HG03175 (cell line): ENCODE data around the gene EFNA5.
"Not testable (repeated sequence)": the region's sequence is repeated elsewhere in the genome, so short reads cannot be mapped to it uniquely, and the experiment has no call there.

Experiments used
- ATAC-seq: cut with Tn5 transposase; IDR thresholded peaks from one replicate; pipeline ENCODE4 v1.9.1; 2021; ENCODE audit warnings: mild to moderate bottlenecking, moderate library complexity; ENCODE audit not compliant: unreplicated experiment

The EFNA5 gene

GRCh38 chr5:107356891-107357290 is 313.8 kb downstream of the EFNA5 start:
- ATAC-seq: no peak

GRCh38 chr5:107352576-107352975 is 318.2 kb downstream of the EFNA5 start:
- no peak for ATAC-seq

- ATAC-seq: not testable (repeated sequence)
Measured at GRCh38 chr5:107346580-107346979, 324.2 kb downstream of the EFNA5 start.

GRCh38 chr5:107342371-107342770 is 328.4 kb downstream of the EFNA5 start:
- ATAC-seq: no peak

GRCh38 chr5:107341376-107342084 is 329.2 kb downstream of the EFNA5 start:
- no peak for ATAC-seq

- ATAC-seq: no peak
Measured at GRCh38 chr5:107340631-107341030, 330.1 kb downstream of the EFNA5 start.

- no peak for ATAC-seq
Measured at GRCh38 chr5:107338335-107338734, 332.4 kb downstream of the EFNA5 start.

GRCh38 chr5:107337281-107337680 is 333.5 kb downstream of the EFNA5 start:
- ATAC-seq: no peak

- ATAC-seq: no peak
Measured at GRCh38 chr5:107331882-107332281, 338.9 kb downstream of the EFNA5 start.

- ATAC-seq: no peak
Measured at GRCh38 chr5:107331312-107331711, 339.4 kb downstream of the EFNA5 start.

- no peak for ATAC-seq
Measured at GRCh38 chr5:107330903-107331302, 339.8 kb downstream of the EFNA5 start.

- ATAC-seq: peak; percentile 80
Measured at GRCh38 chr5:107329850-107330249, 340.9 kb downstream of the EFNA5 start.
